COLO668 (cell line): Measurements from ENCODE around the gene GALNT10.
A peak's percentile ranks its signal among the peaks of the same experiment; 100 is the strongest.

Source experiments
- DNase-seq: peaks from one replicate; lab custom pipeline; 2025; ENCODE audit not compliant: unreplicated experiment; lab: John Stamatoyannopoulos, UW

Gene GALNT10

DNA sequence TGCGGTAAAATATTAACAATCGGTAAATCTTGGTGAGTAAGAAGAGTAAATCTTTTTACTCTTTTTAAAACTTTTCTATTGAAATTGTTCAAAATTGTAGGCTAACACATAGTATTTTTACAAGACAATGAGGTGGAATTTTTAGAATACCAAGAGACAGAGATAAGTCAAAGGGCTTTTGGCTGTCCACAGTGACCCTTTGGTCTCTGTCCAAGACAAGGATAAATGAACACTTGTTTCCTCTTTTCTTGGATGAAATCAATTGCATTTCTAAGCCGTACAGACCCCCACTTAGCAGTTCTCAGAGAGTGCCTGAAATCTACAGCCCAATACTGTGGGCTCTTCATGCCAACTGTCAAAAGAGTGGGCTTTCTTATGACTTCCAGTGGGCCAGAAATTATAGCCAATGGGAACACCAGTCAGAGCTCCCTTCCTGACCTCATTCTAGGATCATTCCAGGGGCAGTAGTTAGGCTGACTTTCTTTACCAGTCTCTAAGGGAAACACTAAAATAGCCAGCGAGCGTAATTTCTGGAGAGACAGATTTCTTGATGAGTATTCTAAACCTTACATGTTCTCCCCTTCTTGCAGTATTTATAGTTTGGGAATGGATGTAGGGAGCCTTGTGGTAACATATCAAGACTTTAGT, 74.1 kb downstream of the GALNT10 start:
- DNase-seq = no peak

DNA sequence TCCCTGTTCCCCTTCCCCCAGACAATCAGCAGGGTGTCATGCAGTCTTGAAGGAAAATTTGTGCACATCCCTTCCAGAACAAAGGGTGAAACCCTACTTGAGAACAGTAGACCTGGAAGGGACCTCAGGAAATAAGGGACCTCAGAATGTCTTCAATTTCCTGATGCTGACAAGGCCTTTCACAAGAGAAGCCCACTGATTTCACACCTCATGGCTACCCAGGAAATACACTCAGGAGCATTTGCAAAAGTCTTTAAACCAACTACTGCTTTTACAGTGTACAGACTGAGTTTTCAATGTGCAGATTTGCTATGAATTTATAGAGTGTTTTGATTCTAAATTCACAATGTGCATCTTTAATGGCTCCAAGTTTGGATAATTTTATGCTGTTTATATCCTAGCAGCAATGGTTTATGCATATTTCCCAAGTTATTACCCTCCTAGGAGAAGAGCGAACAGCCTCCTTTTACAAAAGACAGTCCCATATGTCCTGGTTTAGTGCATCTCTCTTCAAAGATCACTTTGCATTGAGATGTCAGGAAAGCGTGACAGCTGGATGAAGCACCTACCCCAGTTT, 74.8 kb downstream of the GALNT10 start:
- no peak for DNase-seq

DNA sequence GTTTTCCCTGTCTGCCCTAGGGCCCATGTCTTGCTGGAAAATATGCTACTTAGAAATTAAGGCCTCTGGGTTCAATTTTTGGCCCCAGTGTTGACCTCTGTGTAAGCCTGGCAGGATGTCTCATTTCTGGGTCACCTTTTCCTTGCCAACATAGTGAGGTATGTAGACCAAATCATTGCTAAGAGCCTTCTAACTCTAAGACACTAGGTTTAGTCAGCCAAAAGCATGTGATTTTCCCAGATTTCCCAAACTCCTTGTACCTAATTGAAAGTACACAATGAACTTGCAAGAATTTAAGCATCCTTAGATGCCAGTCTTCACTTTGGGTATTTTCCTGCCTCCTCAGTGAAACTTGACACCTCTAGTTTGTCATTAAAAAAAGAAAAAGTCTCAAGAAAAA, 77.0 kb downstream of the GALNT10 start:
- DNase-seq = no peak

DNA sequence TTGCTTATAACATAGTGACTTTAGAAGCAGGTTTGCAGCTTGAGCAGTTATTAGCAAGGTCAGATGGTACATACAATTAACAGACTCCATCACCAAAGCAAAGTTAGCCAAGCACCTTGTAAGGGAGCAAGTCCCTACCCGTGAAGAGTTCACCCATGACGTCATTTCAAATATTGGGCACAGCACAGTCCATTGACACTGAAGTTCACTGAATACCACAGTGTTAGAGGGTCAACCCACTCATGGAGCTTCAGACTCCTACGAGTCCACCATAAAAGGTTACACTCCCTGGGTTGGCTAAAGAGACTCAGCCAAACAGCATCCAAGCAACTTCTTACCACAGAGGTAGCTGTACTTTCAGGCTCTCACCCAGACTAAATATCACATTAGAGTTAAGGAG, 77.5 kb downstream of the GALNT10 start:
- DNase-seq = no peak

DNA sequence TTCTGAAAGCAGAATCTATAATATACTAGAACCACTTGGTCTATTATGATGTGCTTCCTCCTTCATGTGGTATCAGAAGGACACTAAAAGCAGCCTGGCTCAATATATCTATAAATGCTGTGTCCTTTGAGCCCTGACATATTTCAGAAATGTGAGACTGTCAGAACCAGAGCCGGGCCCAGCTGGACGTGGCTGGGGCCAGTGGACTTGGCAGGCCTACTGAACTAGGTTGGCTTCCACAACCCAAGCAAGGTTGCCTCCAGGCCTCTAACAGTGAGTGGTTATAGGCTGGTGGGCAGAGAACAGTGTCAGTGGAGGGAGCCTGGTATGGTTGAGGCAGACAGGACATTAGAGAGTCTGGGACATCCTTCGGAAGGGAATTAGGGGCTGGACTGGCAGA, 78.9 kb downstream of the GALNT10 start:
- DNase-seq = no peak

DNA sequence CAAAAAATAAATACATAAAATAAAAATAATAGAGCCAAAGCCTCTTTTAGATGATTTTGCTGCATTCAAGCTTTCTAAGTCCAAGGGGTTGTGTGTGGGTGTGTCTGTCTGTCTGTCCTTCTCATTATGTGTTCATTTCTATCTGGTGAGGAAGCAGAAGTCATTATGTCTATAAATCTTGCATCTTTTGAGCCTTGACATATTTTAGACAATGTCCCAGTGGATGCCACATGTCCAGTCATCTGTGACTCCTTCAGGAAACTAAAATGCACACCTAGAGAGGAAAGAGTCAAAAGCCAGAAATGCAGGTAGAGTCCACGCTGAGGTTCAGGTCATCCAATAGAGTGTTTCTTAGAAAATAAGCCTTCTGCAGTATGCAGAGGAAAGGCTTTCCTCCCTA, 80.9 kb downstream of the GALNT10 start:
- DNase-seq = no peak

DNA sequence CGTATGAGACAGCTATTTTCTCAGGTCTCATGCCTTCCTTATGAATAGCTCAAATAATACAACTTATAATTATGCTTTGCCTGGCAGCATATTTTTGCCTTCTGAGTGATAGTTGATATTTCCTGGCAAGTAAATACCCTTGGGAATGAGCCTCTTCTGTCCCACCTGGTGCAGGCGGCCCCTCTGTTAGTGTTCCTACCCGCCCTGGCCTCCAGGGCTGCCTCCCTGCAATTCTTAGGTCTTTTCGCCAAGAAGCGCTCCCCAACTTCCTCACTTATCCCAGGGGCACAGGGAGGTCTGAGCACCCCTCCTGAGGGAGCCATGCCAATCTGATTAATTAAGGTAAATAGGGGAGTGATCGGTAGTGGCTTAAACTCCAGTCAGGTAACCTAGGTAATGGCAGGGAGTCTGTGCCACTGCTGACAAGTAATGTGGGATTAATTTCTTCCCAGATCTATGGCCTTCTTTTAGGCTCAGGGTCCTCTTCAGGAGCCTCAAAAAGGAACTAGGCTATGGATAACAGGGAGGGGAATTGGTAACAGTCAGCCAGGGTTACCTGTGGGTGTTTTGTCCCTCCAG, 81.5 kb downstream of the GALNT10 start:
- DNase-seq = no peak

DNA sequence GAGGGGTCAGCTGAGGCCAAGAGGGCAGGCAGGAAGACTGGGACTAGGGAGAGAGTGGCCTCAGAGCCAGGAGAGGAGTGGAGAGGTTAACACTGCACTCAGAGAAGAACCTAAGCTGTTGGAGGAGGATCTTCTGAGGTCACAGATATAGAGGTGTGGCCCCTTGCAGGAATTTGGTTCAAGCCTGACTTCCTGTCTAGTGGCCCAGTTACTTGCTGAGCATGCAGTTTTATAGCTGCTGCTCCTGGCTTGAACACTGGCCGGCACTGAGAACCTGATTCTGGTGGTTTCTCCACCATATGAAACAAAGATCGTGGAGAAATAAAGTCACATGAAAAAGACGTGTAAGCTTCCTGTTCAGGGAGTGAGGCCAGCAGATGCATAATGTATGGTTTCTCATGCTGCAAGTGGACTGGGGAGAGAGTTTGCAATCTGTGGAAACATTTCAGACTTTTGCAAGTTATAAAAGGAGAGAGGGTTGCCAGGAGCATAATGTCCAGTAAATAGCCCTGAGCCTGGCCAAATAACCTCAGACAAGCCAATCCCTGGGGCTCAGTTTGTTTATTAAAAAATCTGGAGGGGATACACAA, 82.6 kb downstream of the GALNT10 start:
- DNase-seq = no peak

DNA sequence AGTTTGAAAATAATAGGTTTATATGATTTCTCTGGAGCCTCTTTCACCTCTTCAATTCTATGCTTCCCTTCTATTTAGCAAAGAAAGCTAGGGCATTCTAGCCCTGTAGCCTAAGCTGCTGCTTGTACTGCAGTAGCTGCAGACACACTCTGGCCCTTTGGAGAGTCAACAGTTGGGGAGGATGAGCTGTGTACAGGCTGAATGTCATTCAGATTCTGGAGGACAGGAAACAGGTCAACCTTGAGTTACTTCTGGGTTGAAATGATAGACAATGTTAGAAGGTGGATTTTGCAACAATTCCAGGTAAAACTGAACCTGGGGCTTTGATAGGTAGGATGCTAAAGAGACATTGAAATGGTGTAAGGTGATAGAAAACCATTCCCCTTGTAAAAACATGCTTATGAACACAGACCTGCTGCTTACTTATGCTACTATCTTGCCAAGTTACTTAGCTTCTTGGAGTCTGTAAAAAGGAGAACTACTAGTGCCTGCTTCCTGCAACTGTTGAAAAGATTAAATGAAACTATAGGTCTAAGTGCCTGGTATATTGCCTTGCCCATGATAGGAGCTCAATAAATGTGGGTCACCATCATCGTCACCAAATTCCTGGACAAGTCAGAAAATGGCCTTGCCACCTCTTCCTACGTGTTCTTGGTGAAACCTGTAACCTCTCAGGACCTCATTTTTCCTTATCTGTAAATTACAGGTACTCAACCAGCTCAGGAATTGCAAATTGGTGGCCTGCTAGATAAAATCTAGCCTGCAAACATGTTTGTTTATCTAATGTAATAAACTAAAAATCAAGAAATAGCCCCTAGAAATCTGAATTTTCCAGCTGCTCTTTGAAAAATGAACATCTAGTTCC, 83.7 kb downstream of the GALNT10 start:
- DNase-seq = no peak

DNA sequence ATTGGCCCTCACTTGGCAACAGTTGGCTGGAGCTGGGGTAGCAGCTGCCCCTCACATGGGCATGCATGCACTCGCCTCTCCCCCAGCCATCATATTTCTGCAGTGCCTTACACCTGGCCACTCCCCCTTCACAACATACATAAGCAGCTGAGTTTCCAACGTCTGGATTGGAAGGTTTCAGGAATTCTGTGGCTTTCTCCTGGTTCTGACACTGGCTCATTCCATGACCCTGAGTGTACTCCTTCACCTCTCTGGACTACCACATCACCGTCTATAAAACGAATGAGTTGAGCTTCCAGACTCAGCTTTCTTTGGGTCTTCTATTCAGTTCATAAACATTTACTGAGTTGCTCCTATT, 84.3 kb downstream of the GALNT10 start:
- peak; percentile 1 for DNase-seq

DNA sequence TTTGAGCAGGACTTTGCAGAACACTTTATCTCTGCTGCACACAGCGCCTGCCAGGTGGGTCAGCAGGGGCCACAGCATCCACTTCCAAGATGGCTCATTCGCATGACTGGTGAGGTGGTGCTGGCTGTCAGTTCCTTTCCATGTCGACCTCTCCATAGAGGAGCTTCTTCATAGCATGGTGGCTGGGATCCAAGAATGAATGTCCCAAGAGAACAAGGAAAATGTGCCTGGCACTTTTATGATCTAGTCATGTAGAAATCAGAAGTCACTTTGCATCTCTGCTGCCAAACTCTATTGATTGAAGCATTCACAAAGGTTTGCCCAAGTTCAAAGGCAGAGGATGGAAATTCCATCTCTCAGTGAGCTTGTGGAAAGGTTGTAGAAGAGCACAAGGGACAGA, 85.0 kb downstream of the GALNT10 start:
- DNase-seq = no peak

DNA sequence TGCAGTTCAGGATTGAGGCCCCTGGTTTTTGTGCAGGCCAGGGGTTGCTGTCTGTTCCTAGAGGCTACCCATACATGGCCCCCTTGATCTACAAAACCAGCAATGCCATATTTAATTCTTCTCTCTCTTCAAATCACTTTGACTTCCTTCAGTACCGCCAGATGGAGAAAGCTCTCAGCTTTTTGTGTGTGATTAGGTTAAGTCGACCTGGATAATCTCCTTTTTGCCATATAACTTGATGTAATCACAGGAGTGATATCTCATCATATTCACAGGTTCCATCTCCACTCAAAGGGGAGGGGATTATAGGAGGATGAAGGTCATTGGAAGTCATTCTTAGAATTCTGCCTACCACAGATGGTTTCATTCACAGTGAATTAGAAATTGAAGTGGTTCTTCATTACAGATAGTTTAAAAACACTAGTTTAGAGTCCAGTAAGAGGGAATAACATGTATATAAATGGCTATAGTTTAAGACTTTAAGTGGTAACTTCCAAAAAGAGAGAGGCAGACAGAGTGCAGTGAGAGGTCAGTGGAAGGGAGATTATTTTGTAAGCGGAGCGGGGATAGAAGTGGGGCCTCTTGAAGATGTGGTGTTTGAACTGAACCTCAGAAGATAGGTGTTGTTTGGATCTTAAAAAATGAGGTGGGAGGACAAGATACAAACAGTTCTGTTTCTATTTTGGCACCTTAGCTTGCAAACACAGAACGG, 85.9 kb downstream of the GALNT10 start:
- DNase-seq = no peak

DNA sequence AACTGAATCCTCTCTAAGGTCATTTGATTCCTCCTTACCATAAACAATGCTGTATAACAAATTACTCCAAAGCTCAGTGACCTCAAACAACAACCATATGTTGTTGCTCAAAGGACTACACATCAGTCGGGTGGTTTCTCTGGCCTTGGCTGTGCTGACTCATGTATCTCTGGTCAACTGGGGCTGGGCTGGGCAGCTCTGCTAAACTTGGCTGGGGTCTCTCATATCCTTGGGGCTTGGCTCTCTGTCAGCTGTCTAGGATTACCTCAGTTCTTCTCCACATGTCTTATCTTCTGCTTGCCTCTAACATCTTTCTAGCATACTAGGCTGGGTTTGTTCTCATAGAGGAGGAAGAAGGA, 86.4 kb downstream of the GALNT10 start:
- no peak for DNase-seq

DNA sequence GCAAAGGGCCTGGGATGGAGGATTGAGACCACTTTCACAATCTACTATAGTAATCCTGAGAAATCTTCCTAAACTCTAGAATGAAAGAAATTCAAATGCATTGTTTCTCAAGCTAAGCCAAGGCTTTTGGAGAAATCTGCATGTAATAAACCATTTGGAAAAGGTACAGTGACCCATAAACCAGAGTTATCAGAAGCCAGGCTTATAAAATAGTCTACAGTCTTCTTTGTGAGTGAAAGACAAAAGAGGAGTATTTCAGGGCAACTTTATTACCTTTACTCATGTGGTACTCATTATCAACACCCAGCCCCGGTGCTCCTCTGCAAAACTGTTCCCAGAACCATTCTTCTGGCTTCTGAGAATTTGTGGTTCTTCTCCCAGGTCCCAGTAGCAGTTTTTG, 87.0 kb downstream of the GALNT10 start:
- DNase-seq = no peak

DNA sequence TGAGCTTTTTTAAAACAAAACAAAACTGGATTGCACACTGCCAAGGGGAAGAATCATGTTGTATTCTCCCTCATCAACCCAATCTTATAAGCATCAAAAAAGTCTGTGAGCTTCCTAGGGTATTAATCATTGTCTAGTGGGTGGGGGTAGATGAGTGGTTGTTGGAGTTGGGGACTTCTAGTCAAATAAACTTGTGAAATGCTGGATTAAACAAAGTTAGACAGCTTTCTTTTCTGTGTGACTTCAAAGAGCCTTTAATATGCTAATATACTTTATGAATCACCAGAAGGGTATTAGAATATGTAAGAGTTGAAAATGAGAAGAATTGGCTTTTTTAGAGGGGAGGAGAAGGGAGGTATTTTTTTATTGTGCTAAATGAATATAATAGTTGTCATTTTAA, 87.7 kb downstream of the GALNT10 start:
- no peak for DNase-seq

DNA sequence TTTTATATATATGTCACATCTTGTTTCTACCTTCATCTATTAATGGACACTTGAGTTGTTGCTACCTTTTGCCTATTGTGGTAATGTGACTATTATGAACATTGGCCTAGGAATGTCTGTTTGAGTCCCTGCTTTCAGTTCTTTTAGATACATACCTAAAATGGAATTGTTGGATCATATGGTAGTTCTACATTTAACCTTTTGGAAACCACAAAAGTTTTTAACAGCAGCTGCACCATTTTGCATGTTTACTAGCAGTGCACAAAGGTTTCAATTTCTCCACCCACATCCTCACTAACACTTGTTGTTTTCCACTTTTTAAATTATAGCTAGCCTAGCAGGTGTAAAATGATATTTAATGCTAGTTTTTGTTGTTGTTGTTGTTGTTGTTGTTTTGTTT, 88.4 kb downstream of the GALNT10 start:
- no peak for DNase-seq

DNA sequence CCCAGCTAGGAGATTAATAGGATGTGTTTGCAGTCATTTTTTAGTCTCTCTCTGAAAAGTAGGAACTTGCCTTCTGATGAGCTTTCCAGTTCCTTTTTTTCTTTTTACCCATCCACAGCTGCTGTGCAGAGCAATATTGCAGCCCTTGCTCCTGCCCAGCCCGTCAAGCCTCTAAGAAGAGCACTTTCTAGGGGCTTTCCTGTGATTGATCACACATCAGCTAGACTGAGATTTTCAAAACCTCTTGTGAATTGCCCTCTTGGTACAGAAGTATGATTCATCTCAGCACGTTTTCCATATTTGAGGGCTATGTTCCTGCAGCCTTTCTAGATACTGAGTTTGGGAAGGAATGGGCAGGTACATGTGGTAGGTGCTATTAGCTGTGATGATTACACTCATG, 93.9 kb downstream of the GALNT10 start:
- no peak for DNase-seq

DNA sequence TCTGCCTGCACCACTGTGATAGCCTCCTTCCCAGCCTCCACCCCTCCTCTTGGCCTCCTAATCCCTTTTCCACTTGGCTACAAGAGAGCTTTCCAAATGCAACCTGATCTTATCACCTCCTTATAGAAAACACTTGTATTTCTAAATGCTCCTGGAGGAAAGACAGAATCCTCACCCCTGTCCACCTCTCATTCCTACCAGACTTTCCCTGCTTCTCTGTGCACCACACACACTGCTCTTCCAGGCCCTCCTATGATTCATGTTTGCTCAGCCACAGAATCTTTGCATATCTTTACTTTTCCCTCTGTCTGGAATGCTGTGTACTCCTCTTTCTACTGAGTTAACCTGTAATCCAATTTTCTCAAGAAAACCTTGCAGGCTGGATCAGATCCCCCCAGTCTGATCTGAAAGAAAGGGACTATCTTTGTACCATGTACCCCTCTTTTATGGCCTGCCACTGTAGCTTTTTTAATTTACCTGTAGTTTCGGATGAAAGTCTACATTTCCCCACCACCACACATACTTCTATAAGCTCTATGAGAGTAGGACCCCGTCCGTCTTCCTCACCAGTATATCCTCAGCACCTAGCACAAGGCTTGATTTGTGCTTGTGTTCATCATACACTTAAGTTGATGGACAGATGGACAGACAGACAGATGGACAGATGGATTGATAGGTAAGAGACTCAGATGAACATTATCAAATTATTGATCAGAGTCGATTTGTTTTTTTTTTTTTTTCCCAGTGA, 95.3 kb downstream of the GALNT10 start:
- no peak for DNase-seq

DNA sequence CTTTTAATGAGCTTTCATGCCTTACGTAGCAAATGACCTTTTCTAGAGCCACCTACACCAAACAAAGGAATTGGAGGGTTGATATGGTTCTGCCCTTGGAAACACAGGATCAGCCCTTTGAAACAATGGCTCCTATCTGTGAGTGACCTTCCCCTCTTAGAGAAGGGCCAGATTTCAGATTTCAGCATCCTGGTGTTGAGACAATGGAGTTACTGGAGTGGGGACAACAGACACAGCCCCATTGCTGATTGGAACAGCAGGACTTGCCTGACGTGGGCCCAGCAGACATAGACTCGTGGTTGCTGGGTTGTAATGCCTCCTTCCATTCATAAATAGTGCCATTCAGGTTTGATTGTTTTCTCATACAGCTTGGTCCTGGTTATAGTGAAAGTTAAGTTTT, 96.0 kb downstream of the GALNT10 start:
- no peak for DNase-seq

DNA sequence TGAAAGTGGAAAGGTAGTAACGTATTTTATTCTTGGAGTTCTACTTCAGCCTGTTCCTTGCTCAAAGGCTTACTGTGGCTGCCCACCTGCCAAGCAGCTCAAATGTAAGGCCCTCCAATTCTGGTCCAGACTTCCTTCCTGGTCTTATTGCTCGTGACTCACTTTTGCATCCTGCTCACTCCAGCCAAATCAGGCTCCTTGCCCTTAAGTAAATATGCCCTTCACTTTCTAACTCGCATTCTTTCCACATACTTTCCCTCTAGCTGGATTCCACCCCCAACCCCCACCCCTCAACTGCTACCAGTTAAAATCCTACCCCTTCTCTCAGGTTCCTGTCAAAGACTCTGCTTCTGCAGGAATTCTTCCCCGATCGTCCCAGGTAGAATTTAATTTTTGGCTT, 96.6 kb downstream of the GALNT10 start:
- no peak for DNase-seq
